Neural cell (in vitro differentiated cells): ENCODE measurements around the gene KCTD12.

Source experiments
- EZH2 ChIP-seq: fragments of 200-600, 300-800 bp; shearing (Covaris generic), sonication (generic); IDR thresholded peaks from 2 replicates; pipeline ENCODE4 v1.6.1; 2014; ENCODE audit warnings: antibody characterized with exemption, low read length, borderline replicate concordance, mild to moderate bottlenecking; ENCODE audit not compliant: insufficient read depth, poor library complexity, severe bottlenecking
- POLR2AphosphoS5 ChIP-seq: IDR thresholded peaks from 2 replicates; pipeline ENCODE4 v1.6.1; 2012
- TF ChIP-seq, protein P1 (sequence below): fragments of 450-650 bp; IDR thresholded peaks from 2 replicates; pipeline ENCODE4 v1.5.1; 2014; ENCODE audit warnings: antibody characterized with exemption, mild to moderate bottlenecking, moderate library complexity; ENCODE audit not compliant: poor library complexity, severe bottlenecking

DNA sequence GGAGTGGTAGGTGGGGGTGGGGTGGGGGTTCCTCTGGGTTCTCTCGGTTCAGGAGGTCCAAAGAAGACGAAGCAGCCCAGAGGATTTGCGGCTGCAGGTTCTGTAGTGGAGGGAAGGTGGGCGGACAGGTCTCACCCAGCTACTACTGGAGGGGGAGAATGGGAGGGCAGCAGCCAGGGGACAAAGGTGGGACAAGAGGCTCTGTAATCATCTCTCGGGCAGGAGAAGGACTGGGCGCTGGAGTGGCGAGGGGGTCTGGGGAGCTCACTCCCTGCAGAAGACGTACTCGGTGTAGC, 1.4 kb downstream of the KCTD12 start:
- TF ChIP-seq, protein P1, sequence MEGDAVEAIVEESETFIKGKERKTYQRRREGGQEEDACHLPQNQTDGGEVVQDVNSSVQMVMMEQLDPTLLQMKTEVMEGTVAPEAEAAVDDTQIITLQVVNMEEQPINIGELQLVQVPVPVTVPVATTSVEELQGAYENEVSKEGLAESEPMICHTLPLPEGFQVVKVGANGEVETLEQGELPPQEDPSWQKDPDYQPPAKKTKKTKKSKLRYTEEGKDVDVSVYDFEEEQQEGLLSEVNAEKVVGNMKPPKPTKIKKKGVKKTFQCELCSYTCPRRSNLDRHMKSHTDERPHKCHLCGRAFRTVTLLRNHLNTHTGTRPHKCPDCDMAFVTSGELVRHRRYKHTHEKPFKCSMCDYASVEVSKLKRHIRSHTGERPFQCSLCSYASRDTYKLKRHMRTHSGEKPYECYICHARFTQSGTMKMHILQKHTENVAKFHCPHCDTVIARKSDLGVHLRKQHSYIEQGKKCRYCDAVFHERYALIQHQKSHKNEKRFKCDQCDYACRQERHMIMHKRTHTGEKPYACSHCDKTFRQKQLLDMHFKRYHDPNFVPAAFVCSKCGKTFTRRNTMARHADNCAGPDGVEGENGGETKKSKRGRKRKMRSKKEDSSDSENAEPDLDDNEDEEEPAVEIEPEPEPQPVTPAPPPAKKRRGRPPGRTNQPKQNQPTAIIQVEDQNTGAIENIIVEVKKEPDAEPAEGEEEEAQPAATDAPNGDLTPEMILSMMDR: no peak
- TF ChIP-seq EZH2: no peak
- no peak for TF ChIP-seq POLR2AphosphoS5
